ENCODE results near the gene PITPNM1. TPM values are rescaled to one million over a fixed set of nuclear protein-coding genes. Genes with fewer than 3 reads are reported as not detected.
"Not testable (repeated sequence)": the region's sequence is repeated elsewhere in the genome, so short reads cannot be mapped to it uniquely, and the experiment has no call there.

Gene PITPNM1
- total and polyA plus RNA-seq, 2 of the 13 experiments (the other 11 are each of a cell fraction or from before 2014, with no cell fraction given) = 8.2 to 8.5 TPM

- H3K4me3 ChIP-seq (replicated peaks in 1 of 3; ENCODE audit: insufficient read depth in 1 of 3, low read depth in 2 of 3, low read length in 3 of 3); FAIRE-seq; in situ Hi-C loops (cut with HindIII; ENCODE audit: extremely low pct_ligation_motif_present, low pct_unique_long_range_greater_than_20kb); H3K36me3 ChIP-seq (replicated peaks in 1 of 2; ENCODE audit: control insufficient read depth in 1 of 2, insufficient read depth in 2 of 2, low read length in 2 of 2); H3K27me3 ChIP-seq (ENCODE audit: control insufficient read depth in 1 of 2, insufficient read depth in 2 of 2, low read length in 2 of 2); H3K9me3 ChIP-seq (ENCODE audit: low read length); BruUV-seq (replicated peaks); ATAC-seq; H3K9ac ChIP-seq (ENCODE audit: insufficient read depth, low read depth, low read length); H2AFZ ChIP-seq (ENCODE audit: low read length); H3K79me2 ChIP-seq (ENCODE audit: insufficient read depth, low read length); CTCF ChIA-PET (ENCODE audit: low intra/inter-chr PET ratio, low total read pairs); H4K20me1 ChIP-seq (ENCODE audit: insufficient read depth, low read length); intact Hi-C loops (cut with micrococcal nuclease; ENCODE audit: unreplicated experiment); DNase-seq (ENCODE audit: low spot score): not testable (repeated sequence)
- peak; percentile 7; the same call in 1 of the 2 replicates for TF ChIP-seq SOX5 (CRISPR knock-in tag; IDR thresholded peaks at IDR 0.05; ENCODE audit: borderline replicate concordance)
- TF ChIP-seq ZGPAT (CRISPR knock-in tag; IDR thresholded peaks at IDR 0.05) = 0 out of 2 replicates have a peak, but pooled peaks have one; percentile 17
- TF ChIP-seq PAXIP1 (CRISPR knock-in tag; conservative IDR thresholded peaks at IDR 0.05) = peak; percentile 16; the same call in 1 of the 2 replicates
- peaks cover 52% of the 10 kb centered on the region for H3K4me1 ChIP-seq (ENCODE audit: insufficient read depth, low read length)
- WGBS (ENCODE audit: low lambda C conversion rate) = 31% methylated on average over 14 of the region's 16 CpGs
- peak overlapping the region; percentile 54 for H3K27ac ChIP-seq (ENCODE audit: extremely low read length, insufficient read depth, low read length)
- POLR2A ChIA-PET = interaction anchor here (1.1 to 1.5 kb wide), 3 partner anchors 9 to 124 kb away, joined by 3 to 6 read pairs (median 3); partner anchors contain the start of gene POLD4
- peak overlapping the region; percentile 28; the same call in 1 of the 2 replicates for H3K4me2 ChIP-seq (ENCODE audit: low read depth, low read length)
Measured at GRCh38 chr11:67477344-67478050, 27.7 kb downstream of the PITPNM1 start.

Measured in HepG2 (cell line).